H1 (cell line): ENCODE results near the gene LCOR.
"Not testable (repeated sequence)": the region's sequence is repeated elsewhere in the genome, so short reads cannot be mapped to it uniquely, and the experiment has no call there.

Experiments used
- EZH2 ChIP-seq: fragments of 200-600 bp; sonication (generic); IDR thresholded peaks from 2 replicates; pipeline ENCODE4 v1.7.1; 2012; ENCODE audit warnings: low read depth, mild to moderate bottlenecking, moderate library complexity, low read length, inconsistent platforms; ENCODE audit not compliant: severe bottlenecking
- JUND ChIP-seq: IDR thresholded peaks from 2 replicates; pipeline ENCODE4 v1.6.1; 2011; ENCODE audit warnings: mild to moderate bottlenecking, improper control_type of control experiment, low read length
- SIN3A ChIP-seq, 2 experiments: IDR thresholded peaks in 1 of 2; conservative IDR thresholded peaks in 1 of 2; 2 replicates each; pipeline ENCODE4 v1.6.1; 2011 to 2012; ENCODE audit warnings: low read length in 2 of 2, improper control_type of control experiment in 1 of 2, low read depth in 1 of 2, mild to moderate bottlenecking in 1 of 2
- SP1 ChIP-seq: IDR thresholded peaks from 2 replicates; pipeline ENCODE4 v1.6.1; 2011; ENCODE audit warnings: low read depth, low read length
- SP2 ChIP-seq: IDR thresholded peaks from 2 replicates; pipeline ENCODE4 v1.6.1; 2012; ENCODE audit warnings: mild to moderate bottlenecking, low read length, inconsistent platforms
- TAF7 ChIP-seq: optimal IDR thresholded peaks from 2 replicates; pipeline ENCODE3; 2011; ENCODE audit warnings: low read depth, mild to moderate bottlenecking, inconsistent platforms, low read length, moderate library complexity, borderline replicate concordance
- TF ChIP-seq, protein P1 (sequence below), 3 experiments: IDR thresholded peaks; 1 replicate in 2 of 3; 2 replicates in 1 of 3; pipeline versions ENCODE4 v1.5.1 to v1.6.1; 2011; ENCODE audit warnings: low read length in 3 of 3, mild to moderate bottlenecking in 3 of 3, inconsistent platforms in 2 of 3, low read depth in 1 of 3, moderate library complexity in 1 of 3; ENCODE audit not compliant: insufficient read depth in 1 of 3; ENCODE audit errors: control extremely low read depth in 1 of 3
- TF ChIP-seq, protein P2 (sequence below): IDR thresholded peaks from 2 replicates; pipeline ENCODE4 v1.6.1; 2012; ENCODE audit warnings: inconsistent platforms

DNA sequence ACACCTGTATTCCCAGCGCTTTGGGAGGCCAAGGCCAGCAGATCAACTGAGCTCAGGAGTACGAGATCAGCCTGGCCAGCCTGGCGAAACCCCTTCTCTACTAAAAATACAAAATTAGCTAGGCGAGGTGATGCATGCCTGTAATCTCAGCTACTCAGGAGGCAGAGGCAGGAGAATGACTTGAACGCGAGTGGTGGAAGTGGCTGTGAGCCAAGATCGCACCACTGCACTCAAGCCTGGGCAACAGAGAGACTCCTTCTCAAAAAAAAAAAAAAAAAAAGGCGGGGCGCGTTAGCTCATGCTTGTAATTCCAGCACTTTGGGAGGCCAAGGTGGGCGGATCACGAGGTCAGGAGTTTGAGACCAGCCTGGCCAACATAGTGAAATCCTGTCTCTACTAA, 13.1 kb upstream of the LCOR start:
- TF ChIP-seq, protein P1, sequence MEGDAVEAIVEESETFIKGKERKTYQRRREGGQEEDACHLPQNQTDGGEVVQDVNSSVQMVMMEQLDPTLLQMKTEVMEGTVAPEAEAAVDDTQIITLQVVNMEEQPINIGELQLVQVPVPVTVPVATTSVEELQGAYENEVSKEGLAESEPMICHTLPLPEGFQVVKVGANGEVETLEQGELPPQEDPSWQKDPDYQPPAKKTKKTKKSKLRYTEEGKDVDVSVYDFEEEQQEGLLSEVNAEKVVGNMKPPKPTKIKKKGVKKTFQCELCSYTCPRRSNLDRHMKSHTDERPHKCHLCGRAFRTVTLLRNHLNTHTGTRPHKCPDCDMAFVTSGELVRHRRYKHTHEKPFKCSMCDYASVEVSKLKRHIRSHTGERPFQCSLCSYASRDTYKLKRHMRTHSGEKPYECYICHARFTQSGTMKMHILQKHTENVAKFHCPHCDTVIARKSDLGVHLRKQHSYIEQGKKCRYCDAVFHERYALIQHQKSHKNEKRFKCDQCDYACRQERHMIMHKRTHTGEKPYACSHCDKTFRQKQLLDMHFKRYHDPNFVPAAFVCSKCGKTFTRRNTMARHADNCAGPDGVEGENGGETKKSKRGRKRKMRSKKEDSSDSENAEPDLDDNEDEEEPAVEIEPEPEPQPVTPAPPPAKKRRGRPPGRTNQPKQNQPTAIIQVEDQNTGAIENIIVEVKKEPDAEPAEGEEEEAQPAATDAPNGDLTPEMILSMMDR (IDR thresholded peaks at IDR 0.05; ENCODE audit: control extremely low read depth in 1 of 3, insufficient read depth in 1 of 3, low read depth in 1 of 3, low read length in 3 of 3): not testable (repeated sequence)
- not testable (repeated sequence) for TF ChIP-seq SP1; SP2; TAF7; JUND; EZH2; SIN3A (conservative IDR thresholded peaks at IDR 0.05 in 1 of 2, IDR thresholded peaks at IDR 0.05 in 1 of 2; ENCODE audit: low read depth in 1 of 2, low read length in 2 of 2)
- TF ChIP-seq, protein P2, sequence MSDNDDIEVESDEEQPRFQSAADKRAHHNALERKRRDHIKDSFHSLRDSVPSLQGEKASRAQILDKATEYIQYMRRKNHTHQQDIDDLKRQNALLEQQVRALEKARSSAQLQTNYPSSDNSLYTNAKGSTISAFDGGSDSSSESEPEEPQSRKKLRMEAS: not testable (repeated sequence)
